Suppressor macrophage treated with lipopolysaccharide for 1 hour (primary cell): ENCODE data around the gene ZYG11A.

Source experiments
- DNase-seq, 3 donors: peaks; one replicate each; pipeline ENCODE4 v3.0.0-alpha.2; 2020 to 2022

ZYG11A gene

GRCh38 chr1:52919051-52919722 lies 76.6 kb downstream of the ZYG11A start:
- DNase-seq: no peak

GRCh38 chr1:52919723-52920483 lies 77.3 kb downstream of the ZYG11A start:
- DNase-seq: no peak

GRCh38 chr1:52920791-52921291 lies 78.3 kb downstream of the ZYG11A start:
- DNase-seq: no peak

GRCh38 chr1:52925571-52926005 lies 83.0 kb downstream of the ZYG11A start:
- no peak for DNase-seq

GRCh38 chr1:52926864-52927211 lies 84.3 kb downstream of the ZYG11A start:
- no peak for DNase-seq

- peak; percentile 71 to 84 (median 73) for DNase-seq
These were observed 84.9 kb downstream of the ZYG11A start, which contains the start of gene SCP2 for GRCh38 chr1:52927212-52928014. SCP2 (plus strand) TSS chr1:52927276; CDS start chr1:52927397, 121 bp downstream.

- peak in 1 of 3 donors; percentile 7 for DNase-seq
These were observed 85.5 kb downstream of the ZYG11A start for GRCh38 chr1:52928015-52928404.

- DNase-seq: no peak
These were observed 86.5 kb downstream of the ZYG11A start for GRCh38 chr1:52929019-52929418.

- no peak for DNase-seq
These were observed 95.0 kb downstream of the ZYG11A start for GRCh38 chr1:52937433-52938182.

GRCh38 chr1:52938183-52938451 lies 95.6 kb downstream of the ZYG11A start:
- no peak for DNase-seq

GRCh38 chr1:52943876-52944416 lies 101.4 kb downstream of the ZYG11A start:
- no peak for DNase-seq

- no peak for DNase-seq
These were observed 102.0 kb downstream of the ZYG11A start for GRCh38 chr1:52944566-52944965.
